B cell (primary cell): ENCODE measurements around the gene ENOX1. TPM values are rescaled to one million over a fixed set of nuclear protein-coding genes. Genes with fewer than 3 reads are reported as not detected.

ENCODE experiments used
- ATAC-seq: fragments of 200-7000 bp; cut with Tn5 transposase; one replicate; pipeline ENCODE4 v1.10.0; 2021; ENCODE audit warnings: low read depth, mild to moderate bottlenecking, moderate number of reproducible peaks, moderate library complexity
- CTCF ChIA-PET: fragments of 350-600 bp; sonication (Branson Sonifier 250); formaldehyde crosslinking; loops from one replicate; lab custom pipeline; 2021; ENCODE audit warnings: antibody characterized with exemption, inconsistent platforms; lab: Charles Lee
- POLR2A ChIA-PET: fragments of 350-600 bp; sonication (Branson Sonifier 250); formaldehyde crosslinking; loops from one replicate; lab custom pipeline; 2021; ENCODE audit warnings: antibody characterized with exemption; lab: Charles Lee
- DNase-seq: peaks from one replicate; pipeline ENCODE4 v3.0.0; 2013
- H2AFZ ChIP-seq: 2 replicates; pipeline ENCODE4 v1.6.1; 2012; ENCODE audit warnings: mild to moderate bottlenecking, low read depth, low read length; ENCODE audit not compliant: insufficient read depth, poor library complexity, severe bottlenecking
- H3K27ac ChIP-seq, 2 donors: 1 replicate in 1 of 2; 2 replicates in 1 of 2; pipeline ENCODE4 v1.5.1; 2012 to 2013; ENCODE audit warnings: low read length in 2 of 2, mild to moderate bottlenecking in 2 of 2, moderate library complexity in 1 of 2
- H3K27me3 ChIP-seq, 4 experiments: fragments of 200-600 bp in 1 of 4; sonication (generic) in 1 of 4; replicated peaks in 1 of 4; 1 replicate in 2 of 4; 2 replicates in 2 of 4; pipeline versions ENCODE4 v1.6.1 to v1.7.0; 2013 to 2016; ENCODE audit warnings: low read length in 3 of 4, mild to moderate bottlenecking in 2 of 4, mixed read lengths in 1 of 4, moderate library complexity in 1 of 4; ENCODE audit not compliant: insufficient read depth in 4 of 4, control insufficient read depth in 3 of 4; ENCODE audit errors: control extremely low read depth in 1 of 4
- H3K36me3 ChIP-seq, 2 experiments: replicated peaks in 1 of 2; 1 replicate in 1 of 2; 2 replicates in 1 of 2; pipeline versions ENCODE4 v1.6.1 to v1.7.1; 2013; ENCODE audit warnings: low read length in 1 of 2; ENCODE audit not compliant: insufficient read depth in 2 of 2, control insufficient read depth in 1 of 2; ENCODE audit errors: control extremely low read depth in 1 of 2, extremely low read depth in 1 of 2
- H3K4me1 ChIP-seq, 2 donors: fragments of 200-600 bp in 1 of 2; sonication (generic) in 1 of 2; 1 replicate in 1 of 2; 2 replicates in 1 of 2; pipeline versions ENCODE4 v1.5.1 to v1.6.1; 2013 to 2017; ENCODE audit warnings: low read length in 2 of 2; ENCODE audit not compliant: control insufficient read depth in 2 of 2, insufficient read depth in 2 of 2
- H3K4me2 ChIP-seq: replicated peaks from 2 replicates; pipeline ENCODE3; 2012; ENCODE audit warnings: mild to moderate bottlenecking, low read depth, low read length; ENCODE audit not compliant: poor library complexity, severe bottlenecking
- H3K4me3 ChIP-seq, 5 experiments: fragments of 200-600 bp in 1 of 5; sonication (generic) in 1 of 5; 1 replicate in 3 of 5; 2 replicates in 2 of 5; pipeline versions ENCODE4 v1.5.1 to v1.7.0; 2011 to 2016; ENCODE audit warnings: low read length in 4 of 5, mild to moderate bottlenecking in 4 of 5, low read depth in 2 of 5, control low read depth in 1 of 5, moderate library complexity in 1 of 5; ENCODE audit not compliant: insufficient read depth in 1 of 5; ENCODE audit errors: control extremely low read depth in 1 of 5, extremely low read depth in 1 of 5
- H3K79me2 ChIP-seq: fragments of 200-600 bp; sonication (generic); one replicate; pipeline ENCODE4 v1.6.0; 2016; ENCODE audit warnings: low read length; ENCODE audit not compliant: control insufficient read depth, insufficient read depth
- H3K9ac ChIP-seq: fragments of 200-600 bp; sonication (generic); 2 replicates; pipeline ENCODE4 v1.6.1; 2017; ENCODE audit warnings: mild to moderate bottlenecking, low read length, moderate library complexity
- H3K9me3 ChIP-seq, 3 donors: one replicate each; pipeline versions ENCODE4 v1.6.1 to v1.7.1; 2013; ENCODE audit warnings: low read length in 2 of 3; ENCODE audit not compliant: control insufficient read depth in 2 of 3, insufficient read depth in 1 of 3; ENCODE audit errors: control extremely low read depth in 1 of 3
- H4K20me1 ChIP-seq: 2 replicates; pipeline ENCODE4 v1.6.0; 2012; ENCODE audit warnings: mild to moderate bottlenecking, low read length; ENCODE audit not compliant: insufficient read depth, control insufficient read depth, poor library complexity, severe bottlenecking
- H3K27ac Mint-ChIP-seq: one replicate; pipeline ENCODE4 v1.8.0; 2021; ENCODE audit warnings: mixed read lengths
- H3K27me3 Mint-ChIP-seq: one replicate; pipeline ENCODE4 v1.8.0; 2021; ENCODE audit warnings: mixed read lengths
- H3K4me1 Mint-ChIP-seq: one replicate; pipeline ENCODE4 v1.8.0; 2021; ENCODE audit warnings: mixed read lengths
- H3K4me3 Mint-ChIP-seq: one replicate; pipeline ENCODE4 v1.8.0; 2021; ENCODE audit warnings: mixed read lengths
- H3K9me3 Mint-ChIP-seq: one replicate; pipeline ENCODE4 v1.8.0; 2022; ENCODE audit warnings: mixed read lengths; ENCODE audit not compliant: insufficient read depth
- CTCF ChIP-seq: fragments of 200-600 bp; IDR thresholded peaks from one replicate; pipeline ENCODE4 v1.8.0; 2022; ENCODE audit warnings: antibody characterized with exemption, mild to moderate bottlenecking
- EZH2 ChIP-seq: IDR thresholded peaks from 2 replicates; pipeline ENCODE4 v1.6.1; 2012; ENCODE audit warnings: borderline replicate concordance, low read depth, mild to moderate bottlenecking, moderate library complexity, low read length; ENCODE audit not compliant: insufficient read depth, poor library complexity, severe bottlenecking
- WGBS: methylation state at CpG from one replicate; pipeline ENCODE4 v1.1.5; 2013; ENCODE audit warnings: missing lambda C conversion rate; ENCODE audit not compliant: insufficient coverage; 5-methylcytosine and 5-hydroxymethylcytosine counted together
- intact Hi-C: fragments of 100-400 bp; cut with micrococcal nuclease; formaldehyde crosslinking; loops from one replicate; pipeline ENCODE4 v1.10.0; 2022
- polyA plus RNA-seq: library from polyadenylated mRNA; depleted of rRNA; stranded (reverse); fragments of >200 nt; gene quantifications from 2 replicates; pipeline ENCODE4 v1.2.3, GENCODE V29; 2012
- total RNA-seq, 2 donors: library from RNA; stranded (reverse); fragments of 120-200 nt in 1 of 2; gene quantifications; 1 replicate in 1 of 2; 2 replicates in 1 of 2; pipeline versions ENCODE4 v1.2.3 to v1.2.4, GENCODE V29; 2013 to 2022

Gene ENOX1
- total and polyA plus RNA-seq, 2 donors (not counting 1 experiment from before 2014, with no cell fraction given), result not detected

- intact Hi-C loops, result no loop called here
- CTCF ChIA-PET, result no interaction called here
- no peak overlapping the region for H3K9ac ChIP-seq
Observed at GRCh38 chr13:43267916-43268315, 518.9 kb downstream of the ENOX1 start.

More at GRCh38 chr13:43267916-43268315, 518.9 kb downstream of the ENOX1 start:
- Mint-ChIP-seq H3K27ac (no peak overlapping the region), H3K4me3 (no peak overlapping the region), H3K9me3 (no peaks in the 10 kb centered on the region), H3K27me3 (peaks cover 6% of the 10 kb centered on the region), H3K4me1 (no peaks in the 10 kb centered on the region)
- no peaks in the 10 kb centered on the region for H3K9me3 ChIP-seq
- H3K27me3 ChIP-seq, result no peaks in the 10 kb centered on the region
- ATAC-seq, result no peak
- DNase-seq, result no peak
- POLR2A ChIA-PET, result no interaction called here
- TF ChIP-seq CTCF (no peak), EZH2 (no peak)
- no peaks in the 10 kb centered on the region for H3K4me1 ChIP-seq
- H4K20me1 ChIP-seq, result no peaks in the 10 kb centered on the region
- H3K36me3 ChIP-seq, result no peaks in the 10 kb centered on the region
- no peak overlapping the region for H2AFZ ChIP-seq
- no CpG with 5 or more reads among the region's 3 CpGs for WGBS
- no peak overlapping the region for H3K27ac ChIP-seq
- no peak overlapping the region for H3K4me3 ChIP-seq
- H3K79me2 ChIP-seq, result no peaks in the 10 kb centered on the region
- H3K4me2 ChIP-seq, result no peak overlapping the region
